Thyroid gland (tissue), 4 donors: ENCODE measurements around the gene CEACAM18. TPM values are rescaled to one million over a fixed set of nuclear protein-coding genes. Genes with fewer than 3 reads are reported as not detected.

Experiments
- DNase-seq, 2 donors: peaks; one replicate each; pipeline ENCODE4 v3.0.0-alpha.2; 2019
- H3K27ac ChIP-seq, 3 donors: fragments of 200-600 bp; sonication (generic); 1 replicate in 2 of 3; 2 replicates in 1 of 3; pipeline ENCODE4 v1.5.1; 2016 to 2019; ENCODE audit warnings: mild to moderate bottlenecking in 1 of 3, moderate library complexity in 1 of 3
- H3K27me3 ChIP-seq: fragments of 200-600 bp; sonication (generic); one replicate; pipeline ENCODE4 v1.5.1; 2019
- H3K36me3 ChIP-seq, 2 donors: fragments of 200-600 bp; sonication (generic); one replicate each; pipeline ENCODE4 v1.5.1; 2016 to 2019
- H3K4me1 ChIP-seq, 2 donors: fragments of 200-600 bp; sonication (generic); one replicate each; pipeline ENCODE4 v1.5.1; 2017 to 2019
- H3K4me3 ChIP-seq, 3 donors: fragments of 200-600 bp; sonication (generic); replicated peaks in 1 of 3; 1 replicate in 2 of 3; 2 replicates in 1 of 3; pipeline ENCODE4 v1.5.1; 2016; ENCODE audit warnings: mild to moderate bottlenecking in 1 of 3
- H3K9me3 ChIP-seq: fragments of 200-600 bp; sonication (generic); one replicate; pipeline ENCODE4 v1.5.1; 2017
- POLR2A ChIP-seq, 2 donors: fragments of 450-650 bp; IDR thresholded peaks; one replicate each; pipeline ENCODE4 v1.6.1; 2017; ENCODE audit warnings: antibody characterized with exemption in 2 of 2, mild to moderate bottlenecking in 2 of 2, moderate library complexity in 1 of 2
- WGBS, 2 donors: methylation state at CpG; one replicate each; pipeline ENCODE4 v1.1.5; 2017; 5-methylcytosine and 5-hydroxymethylcytosine counted together
- intact Hi-C: fragments of 100-400 bp; cut with DNase I; formaldehyde crosslinking; loops from one replicate; pipeline ENCODE4 v1.15.1; 2023
- total RNA-seq, 4 donors: library from RNA; depleted of rRNA; stranded (reverse); fragments of >200 nt; gene quantifications; one replicate each; pipeline ENCODE4 v1.2.3, GENCODE V29; 2016
- TF ChIP-seq, protein P1 (sequence below), 6 experiments: fragments of 200-600 bp in 3 of 6; fragments of 450-650 bp in 3 of 6; sonication (generic) in 3 of 6; IDR thresholded peaks; one replicate each; pipeline ENCODE4 v1.5.1; 2016 to 2019; ENCODE audit warnings: antibody characterized with exemption in 6 of 6, mild to moderate bottlenecking in 2 of 6, inconsistent platforms in 1 of 6, moderate library complexity in 1 of 6

CEACAM18 gene
- total RNA-seq, 4 donors from 2014 or later, result not detected

DNA sequence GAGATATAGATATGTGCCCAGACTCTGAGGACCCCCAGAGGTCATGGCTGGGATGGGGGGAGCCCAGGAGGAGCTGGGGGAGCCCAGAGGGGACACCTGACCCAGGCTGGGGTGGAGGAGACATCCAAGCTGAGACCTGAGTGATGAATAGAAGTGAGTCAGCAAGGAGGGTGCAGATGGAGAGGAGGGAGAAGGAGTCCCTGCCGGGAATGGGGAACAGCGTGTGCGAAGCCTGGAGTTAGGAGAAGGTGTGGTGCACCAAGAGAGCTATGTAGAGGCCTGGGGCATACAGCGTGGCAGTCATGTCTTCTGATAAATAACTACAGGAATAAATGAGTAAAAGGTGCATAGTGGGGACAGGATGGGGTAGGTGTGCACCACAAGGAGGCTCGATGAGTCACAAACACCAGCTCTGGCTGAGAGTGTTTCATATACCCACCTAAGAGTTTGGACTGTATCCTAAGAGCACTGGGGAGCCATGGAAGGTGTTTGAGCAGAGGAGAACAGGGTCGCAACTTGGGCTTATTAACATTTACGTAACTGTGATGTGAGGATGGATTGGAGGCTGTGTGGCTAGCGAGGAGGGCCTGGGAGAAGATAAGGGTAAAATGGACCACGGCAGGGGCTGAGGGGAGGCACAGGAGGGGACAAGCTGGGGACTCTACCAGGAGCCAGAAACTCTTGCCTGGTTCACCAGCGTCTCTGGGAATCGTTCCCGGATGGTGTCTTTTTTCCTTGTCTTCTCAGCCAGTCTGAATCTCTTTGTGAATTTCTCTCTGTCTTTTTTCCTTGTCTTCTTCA is 1.4 kb downstream of the CEACAM18 start:
- H3K4me3 ChIP-seq, result no peak overlapping the region
- H3K9me3 ChIP-seq, result no peaks in the 10 kb centered on the region
- no peak for DNase-seq
- H3K27ac ChIP-seq, result no peak overlapping the region
- no peaks in the 10 kb centered on the region for H3K36me3 ChIP-seq
- H3K4me1 ChIP-seq, result no peaks in the 10 kb centered on the region
- intact Hi-C loops, result loop anchor here (10.0 kb wide), 1 partner anchor 175 kb away; no protein-coding TSS in a partner anchor
- WGBS, 2 donors, result 81 to 84% methylated on average over 12 of the region's 12 CpGs
- no peaks in the 10 kb centered on the region for H3K27me3 ChIP-seq
- TF ChIP-seq, protein P1, sequence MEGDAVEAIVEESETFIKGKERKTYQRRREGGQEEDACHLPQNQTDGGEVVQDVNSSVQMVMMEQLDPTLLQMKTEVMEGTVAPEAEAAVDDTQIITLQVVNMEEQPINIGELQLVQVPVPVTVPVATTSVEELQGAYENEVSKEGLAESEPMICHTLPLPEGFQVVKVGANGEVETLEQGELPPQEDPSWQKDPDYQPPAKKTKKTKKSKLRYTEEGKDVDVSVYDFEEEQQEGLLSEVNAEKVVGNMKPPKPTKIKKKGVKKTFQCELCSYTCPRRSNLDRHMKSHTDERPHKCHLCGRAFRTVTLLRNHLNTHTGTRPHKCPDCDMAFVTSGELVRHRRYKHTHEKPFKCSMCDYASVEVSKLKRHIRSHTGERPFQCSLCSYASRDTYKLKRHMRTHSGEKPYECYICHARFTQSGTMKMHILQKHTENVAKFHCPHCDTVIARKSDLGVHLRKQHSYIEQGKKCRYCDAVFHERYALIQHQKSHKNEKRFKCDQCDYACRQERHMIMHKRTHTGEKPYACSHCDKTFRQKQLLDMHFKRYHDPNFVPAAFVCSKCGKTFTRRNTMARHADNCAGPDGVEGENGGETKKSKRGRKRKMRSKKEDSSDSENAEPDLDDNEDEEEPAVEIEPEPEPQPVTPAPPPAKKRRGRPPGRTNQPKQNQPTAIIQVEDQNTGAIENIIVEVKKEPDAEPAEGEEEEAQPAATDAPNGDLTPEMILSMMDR (IDR thresholded peaks at IDR 0.05), result no peak
- TF ChIP-seq POLR2A (IDR thresholded peaks at IDR 0.05), result no peak

DNA sequence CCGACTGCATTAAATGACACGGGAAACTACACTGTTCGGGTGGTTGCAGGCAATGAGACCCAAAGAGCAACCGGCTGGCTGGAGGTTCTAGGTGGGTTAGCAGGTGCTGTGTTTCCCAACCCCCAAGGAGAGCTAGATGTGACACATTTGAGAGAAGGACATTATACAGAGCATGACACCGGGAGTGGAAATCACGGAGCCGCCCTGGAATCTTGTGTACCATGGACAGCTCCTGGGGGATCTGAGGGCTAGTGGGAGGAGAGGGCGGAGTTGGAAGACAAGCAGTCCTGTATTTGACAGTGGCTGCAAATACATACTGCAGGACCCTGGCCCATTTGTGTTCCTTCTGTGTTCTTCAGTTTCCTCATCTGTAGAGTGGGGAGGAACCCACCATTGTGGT is 2.3 kb downstream of the CEACAM18 start:
- no peak for DNase-seq
- 11 to 40% methylated on average over 4 to 8 of the region's 8 CpGs for WGBS, 2 donors
- no peak overlapping the region for H3K4me3 ChIP-seq
- no peak overlapping the region for H3K27ac ChIP-seq
- TF ChIP-seq, protein P1 (IDR thresholded peaks at IDR 0.05), result no peak
- TF ChIP-seq POLR2A (IDR thresholded peaks at IDR 0.05), result no peak
- intact Hi-C loops, result no loop called here
- H3K4me1 ChIP-seq, result no peaks in the 10 kb centered on the region
- no peaks in the 10 kb centered on the region for H3K9me3 ChIP-seq
- no peaks in the 10 kb centered on the region for H3K36me3 ChIP-seq
- no peaks in the 10 kb centered on the region for H3K27me3 ChIP-seq

DNA sequence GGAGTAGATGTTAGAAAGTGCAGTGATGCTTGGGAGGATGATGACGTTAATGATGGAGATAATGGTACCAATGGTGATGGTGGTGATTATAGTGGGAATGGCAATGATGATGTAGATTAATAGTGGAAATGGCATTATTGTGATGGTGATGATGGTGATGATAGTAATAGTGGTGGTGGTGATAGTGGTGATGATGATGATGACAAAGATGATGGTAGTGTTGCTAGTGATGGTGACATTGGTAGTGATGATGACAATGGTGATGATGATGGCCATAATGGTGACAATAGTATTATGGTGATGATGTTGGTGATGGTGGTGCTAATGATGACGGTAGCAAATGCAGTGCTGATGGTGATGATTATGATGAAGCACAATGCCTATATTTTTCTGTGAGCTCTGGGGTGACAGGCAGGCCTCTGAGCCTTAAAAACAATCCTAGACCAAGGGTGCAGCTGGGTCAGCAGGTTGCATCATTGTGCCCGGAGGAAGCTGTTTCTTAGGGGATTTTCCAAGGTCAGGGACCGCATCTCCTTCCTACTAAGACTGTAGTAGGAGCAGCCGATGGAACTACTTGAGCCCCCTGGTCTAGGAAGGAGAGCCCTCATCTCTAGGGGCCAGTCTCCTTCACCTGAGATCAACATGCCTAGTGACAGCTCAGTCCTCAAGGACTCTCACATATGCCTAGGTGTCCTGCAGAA is 7.8 kb downstream of the CEACAM18 start:
- Histone ChIP-seq H3K4me3 (no peak overlapping the region), H3K27ac (no peak overlapping the region), H3K9me3 (no peaks in the 10 kb centered on the region), H3K36me3 (no peaks in the 10 kb centered on the region), H3K27me3 (no peaks in the 10 kb centered on the region), H3K4me1 (no peaks in the 10 kb centered on the region)
- TF ChIP-seq POLR2A (IDR thresholded peaks at IDR 0.05), result no peak
- TF ChIP-seq, protein P1 (IDR thresholded peaks at IDR 0.05), result no peak
- WGBS, 2 donors, result 76 to 79% methylated on average over 5 of the region's 5 CpGs
- no peak for DNase-seq
- intact Hi-C loops, result no loop called here

DNA sequence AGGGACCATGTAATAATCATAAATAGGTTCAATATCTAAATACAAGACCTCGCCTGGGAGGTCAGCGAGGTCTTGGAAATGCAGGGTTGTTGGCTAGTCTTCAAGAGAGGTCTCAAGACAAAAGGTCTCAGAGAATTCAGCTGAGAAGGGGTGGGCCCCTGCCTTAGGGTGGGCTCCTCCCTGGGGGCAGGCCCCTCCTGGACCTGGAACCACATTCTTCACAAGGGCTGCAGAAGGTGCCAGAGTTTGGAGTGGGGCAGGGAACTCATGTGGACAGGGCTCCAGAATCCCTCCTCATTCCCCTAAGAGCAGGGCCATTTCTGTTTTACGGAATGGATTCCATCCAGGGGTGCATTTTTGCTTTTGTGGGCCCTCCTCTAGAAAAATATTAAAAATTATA is 10.2 kb downstream of the CEACAM18 start:
- intact Hi-C loops, result no loop called here
- no peaks in the 10 kb centered on the region for H3K36me3 ChIP-seq
- no peak overlapping the region for H3K4me3 ChIP-seq
- no peaks in the 10 kb centered on the region for H3K27me3 ChIP-seq
- DNase-seq, result no peak
- no peaks in the 10 kb centered on the region for H3K9me3 ChIP-seq
- H3K4me1 ChIP-seq, result no peaks in the 10 kb centered on the region
- no peak overlapping the region for H3K27ac ChIP-seq
- whole genome bisulfite sequencing, 2 donors, result 59 to 84% methylated on average over 3 of the region's 3 CpGs
- TF ChIP-seq, protein P1 (IDR thresholded peaks at IDR 0.05), result no peak
- TF ChIP-seq POLR2A (IDR thresholded peaks at IDR 0.05), result no peak

DNA sequence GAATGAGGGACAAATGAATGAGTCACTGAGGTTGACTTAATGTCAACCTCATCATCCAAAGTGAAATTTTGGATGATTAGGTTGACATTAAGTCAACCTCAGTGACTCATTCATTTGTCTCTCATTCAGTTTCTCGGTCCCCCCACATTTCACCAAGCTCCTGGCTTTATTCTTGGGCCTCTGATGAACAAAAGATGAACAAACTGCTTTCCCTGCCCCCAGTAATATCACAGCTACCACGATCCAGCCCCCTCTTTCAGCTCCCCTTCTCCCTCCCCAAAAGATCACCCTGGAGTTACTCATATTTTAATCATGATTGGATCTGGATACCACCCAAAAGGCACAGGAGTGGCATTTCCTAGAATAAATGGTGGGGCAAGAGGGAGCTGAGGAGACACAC is 10.8 kb downstream of the CEACAM18 start:
- 47 to 53% methylated on average over 2 of the region's 2 CpGs for WGBS, 2 donors
- intact Hi-C loops, result no loop called here
- no peaks in the 10 kb centered on the region for H3K27me3 ChIP-seq
- H3K9me3 ChIP-seq, result no peaks in the 10 kb centered on the region
- no peak for DNase-seq
- H3K27ac ChIP-seq, result no peak overlapping the region
- no peak overlapping the region for H3K4me3 ChIP-seq
- H3K4me1 ChIP-seq, result no peaks in the 10 kb centered on the region
- TF ChIP-seq, protein P1 (IDR thresholded peaks at IDR 0.05), result no peak
- TF ChIP-seq POLR2A (IDR thresholded peaks at IDR 0.05), result no peak
- H3K36me3 ChIP-seq, result no peaks in the 10 kb centered on the region
